ENCODE data around the gene LTO1. TPM values are rescaled to one million over a fixed set of nuclear protein-coding genes. Genes with fewer than 3 reads are reported as not detected.

LTO1 gene
- total RNA-seq, 1 donor from 2014 or later: 26.6 TPM

DNA sequence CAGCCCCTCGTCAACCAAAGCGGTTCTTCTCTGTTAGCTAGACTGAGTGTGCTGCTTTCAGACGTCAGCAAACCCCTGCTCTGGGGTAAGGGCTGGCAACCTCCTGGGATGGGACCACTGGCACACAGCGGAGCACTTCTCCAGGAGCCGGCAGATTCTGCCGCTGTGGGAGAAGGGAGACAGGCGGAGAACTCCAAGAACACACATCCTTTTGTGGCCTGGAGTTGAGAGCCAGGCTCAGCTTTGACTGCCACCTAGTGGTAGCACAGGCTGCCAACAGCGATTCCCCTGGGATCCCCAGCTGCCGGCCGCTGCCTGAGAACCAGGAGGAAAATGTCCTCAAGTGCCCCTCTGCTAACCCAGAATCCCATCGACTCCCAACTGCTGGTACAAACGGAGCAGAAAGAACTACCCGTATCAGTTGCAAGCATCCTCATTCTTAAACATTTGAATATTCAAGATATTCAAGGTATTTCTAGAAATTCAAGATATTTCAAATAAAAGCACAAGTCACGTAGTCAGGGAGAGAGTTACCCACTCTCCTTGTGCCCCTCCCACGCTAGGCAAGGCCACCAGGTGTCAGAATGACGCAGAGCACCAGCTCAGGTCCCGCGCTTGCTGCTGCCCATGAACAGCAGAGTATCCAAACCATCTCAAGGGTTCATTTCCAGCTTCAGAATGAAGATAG lies 4.9 kb downstream of the LTO1 start:
- peak; percentile 90 for DNase-seq (ENCODE audit: low read depth, low spot score)
- Mint-ChIP-seq H3K4me3 (peak overlapping the region; percentile 82), H3K36me3 (ENCODE audit: low read depth) (no peaks in the 10 kb centered on the region), H3K27me3 (ENCODE audit: low read depth) (no peaks in the 10 kb centered on the region), H3K27ac (ENCODE audit: unreplicated experiment) (peak overlapping the region; percentile 88), H3K9me3 (no peaks in the 10 kb centered on the region), H3K4me1 (peaks cover 24% of the 10 kb centered on the region)
- TF ChIP-seq, protein P1, sequence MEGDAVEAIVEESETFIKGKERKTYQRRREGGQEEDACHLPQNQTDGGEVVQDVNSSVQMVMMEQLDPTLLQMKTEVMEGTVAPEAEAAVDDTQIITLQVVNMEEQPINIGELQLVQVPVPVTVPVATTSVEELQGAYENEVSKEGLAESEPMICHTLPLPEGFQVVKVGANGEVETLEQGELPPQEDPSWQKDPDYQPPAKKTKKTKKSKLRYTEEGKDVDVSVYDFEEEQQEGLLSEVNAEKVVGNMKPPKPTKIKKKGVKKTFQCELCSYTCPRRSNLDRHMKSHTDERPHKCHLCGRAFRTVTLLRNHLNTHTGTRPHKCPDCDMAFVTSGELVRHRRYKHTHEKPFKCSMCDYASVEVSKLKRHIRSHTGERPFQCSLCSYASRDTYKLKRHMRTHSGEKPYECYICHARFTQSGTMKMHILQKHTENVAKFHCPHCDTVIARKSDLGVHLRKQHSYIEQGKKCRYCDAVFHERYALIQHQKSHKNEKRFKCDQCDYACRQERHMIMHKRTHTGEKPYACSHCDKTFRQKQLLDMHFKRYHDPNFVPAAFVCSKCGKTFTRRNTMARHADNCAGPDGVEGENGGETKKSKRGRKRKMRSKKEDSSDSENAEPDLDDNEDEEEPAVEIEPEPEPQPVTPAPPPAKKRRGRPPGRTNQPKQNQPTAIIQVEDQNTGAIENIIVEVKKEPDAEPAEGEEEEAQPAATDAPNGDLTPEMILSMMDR (conservative IDR thresholded peaks at IDR 0.05): peak; percentile 95

GRCh38 chr11:69669486-69669885 lies 5.7 kb downstream of the LTO1 start:
- no peak for DNase-seq (ENCODE audit: low read depth, low spot score)
- no peaks in the 10 kb centered on the region for H3K36me3 Mint-ChIP-seq (ENCODE audit: low read depth)
- no peaks in the 10 kb centered on the region for H3K9me3 Mint-ChIP-seq
- H3K27ac Mint-ChIP-seq (ENCODE audit: unreplicated experiment): no peak overlapping the region
- peak overlapping the region; percentile 82 for H3K4me3 Mint-ChIP-seq
- TF ChIP-seq, protein P1 (conservative IDR thresholded peaks at IDR 0.05): no peak
- no peaks in the 10 kb centered on the region for H3K27me3 Mint-ChIP-seq (ENCODE audit: low read depth)
- H3K4me1 Mint-ChIP-seq: peaks cover 19% of the 10 kb centered on the region

DNA sequence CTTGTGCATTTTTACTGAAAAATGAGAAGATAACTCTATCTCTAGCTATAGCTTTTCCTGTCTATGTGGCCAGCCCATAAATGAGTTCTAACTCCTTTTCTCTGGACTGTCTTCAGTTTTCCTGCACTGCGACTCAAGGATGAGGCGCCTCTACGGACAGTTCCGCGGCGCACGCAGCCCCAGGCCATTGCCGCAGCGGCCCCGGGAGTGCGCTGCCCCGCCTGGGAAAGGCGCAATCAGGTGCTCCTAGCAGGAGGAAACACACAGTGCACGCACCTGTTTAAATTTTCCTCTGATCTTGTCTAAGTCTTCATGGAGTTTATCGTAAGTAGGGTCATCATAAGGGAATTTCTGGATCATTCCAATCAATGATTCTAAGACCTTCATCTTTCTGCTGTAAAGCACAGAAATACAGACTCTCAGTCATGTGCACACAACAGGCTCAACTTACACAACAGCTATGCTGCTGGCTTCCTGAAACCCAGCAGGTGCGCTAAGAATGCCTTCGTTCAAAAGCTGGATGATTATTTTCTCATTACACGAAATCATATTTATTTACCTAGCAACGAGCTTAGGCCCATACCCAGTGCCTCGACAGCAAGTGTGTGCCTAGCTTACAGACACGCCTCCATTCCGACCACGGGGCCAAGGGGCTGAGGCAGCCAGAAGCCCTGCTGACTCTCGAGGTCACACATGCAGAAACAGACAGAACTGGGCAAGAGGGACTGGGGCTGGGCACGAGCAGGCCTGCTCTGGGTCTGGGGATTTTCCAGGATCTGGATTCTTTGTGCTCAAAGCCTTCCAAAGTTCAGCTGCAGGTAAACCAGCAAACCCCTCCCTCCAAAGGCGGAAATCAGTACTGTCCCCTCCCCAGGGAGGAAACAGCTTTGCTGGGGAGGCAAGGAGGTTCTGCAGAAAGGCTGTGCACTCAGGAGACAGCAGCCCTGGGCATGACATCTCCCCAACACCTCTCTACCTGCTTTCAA lies 7.2 kb downstream of the LTO1 start:
- H3K36me3 Mint-ChIP-seq (ENCODE audit: low read depth): no peaks in the 10 kb centered on the region
- H3K4me3 Mint-ChIP-seq: no peak overlapping the region
- DNase-seq (ENCODE audit: low read depth, low spot score): no peak
- TF ChIP-seq, protein P1 (conservative IDR thresholded peaks at IDR 0.05): no peak
- no peak overlapping the region for H3K27ac Mint-ChIP-seq (ENCODE audit: unreplicated experiment)
- no peaks in the 10 kb centered on the region for H3K9me3 Mint-ChIP-seq
- H3K4me1 Mint-ChIP-seq: peaks cover 9% of the 10 kb centered on the region
- H3K27me3 Mint-ChIP-seq (ENCODE audit: low read depth): no peaks in the 10 kb centered on the region

GRCh38 chr11:69666752-69667536 lies 8.2 kb downstream of the LTO1 start:
- no peak for DNase-seq (ENCODE audit: low read depth, low spot score)
- Mint-ChIP-seq H3K36me3 (ENCODE audit: low read depth) (no peaks in the 10 kb centered on the region), H3K27ac (ENCODE audit: unreplicated experiment) (no peak overlapping the region), H3K4me3 (no peak overlapping the region), H3K27me3 (ENCODE audit: low read depth) (no peaks in the 10 kb centered on the region), H3K4me1 (peaks cover 14% of the 10 kb centered on the region), H3K9me3 (no peaks in the 10 kb centered on the region)
- TF ChIP-seq, protein P1 (conservative IDR thresholded peaks at IDR 0.05): no peak

DNA sequence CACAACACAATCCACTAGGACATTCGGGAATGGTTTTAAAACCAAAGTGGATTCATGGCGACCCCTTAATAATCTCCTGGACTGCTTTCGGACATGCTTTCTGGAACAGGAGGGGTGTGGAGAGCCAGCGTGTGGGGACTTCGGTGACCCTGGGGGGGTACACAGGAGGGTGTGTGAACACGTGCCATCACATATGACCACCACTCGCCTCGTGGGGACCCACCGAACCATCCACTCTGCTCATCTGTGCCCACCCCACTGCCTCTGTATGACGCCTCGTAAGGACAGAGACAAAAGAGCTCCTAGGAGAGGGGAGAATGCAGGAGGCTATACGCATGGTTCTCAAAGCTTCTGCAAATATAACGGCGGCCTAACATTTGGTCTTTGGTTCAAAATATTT lies 8.9 kb downstream of the LTO1 start:
- no peak for DNase-seq (ENCODE audit: low read depth, low spot score)
- Mint-ChIP-seq H3K27me3 (ENCODE audit: low read depth) (no peaks in the 10 kb centered on the region), H3K27ac (ENCODE audit: unreplicated experiment) (no peak overlapping the region), H3K9me3 (no peaks in the 10 kb centered on the region), H3K4me1 (peaks cover 16% of the 10 kb centered on the region), H3K36me3 (ENCODE audit: low read depth) (no peaks in the 10 kb centered on the region), H3K4me3 (no peak overlapping the region)
- TF ChIP-seq, protein P1 (conservative IDR thresholded peaks at IDR 0.05): no peak
